AG04450 (cell line): ENCODE data around the gene GGT6. TPM values are rescaled to one million over a fixed set of nuclear protein-coding genes. Genes with fewer than 3 reads are reported as not detected.
A peak's percentile ranks its signal among the peaks of the same experiment; 100 is the strongest.

Experiments used
- CTCF ChIA-PET: fragments of 300-600, 350-600 bp; formaldehyde crosslinking; extraction: SDS; loops from one replicate; lab custom pipeline; 2022; ENCODE audit warnings: antibody characterized with exemption, inconsistent platforms; lab: Charles Lee
- POLR2A ChIA-PET: fragments of 350-600 bp; formaldehyde crosslinking; extraction: SDS; loops from one replicate; lab custom pipeline; 2021; ENCODE audit warnings: antibody characterized with exemption, inconsistent platforms; lab: Yijun Ruan, JAX
- DNase-seq: peaks from one replicate; pipeline ENCODE4 v3.0.0-alpha.2; 2011; ENCODE audit warnings: low read depth, low spot score
- H3K27ac ChIP-seq: one replicate; pipeline ENCODE4 v1.5.1; 2012; ENCODE audit warnings: low read depth, low read length, control low read depth
- H3K27me3 ChIP-seq: one replicate; pipeline ENCODE4 v1.6.0; 2012; ENCODE audit warnings: low read length; ENCODE audit not compliant: control insufficient read depth, insufficient read depth
- H3K4me3 ChIP-seq: 2 replicates; pipeline ENCODE4 v1.5.1; 2011; ENCODE audit warnings: mild to moderate bottlenecking, low read depth, low read length, control low read depth
- H3K9me3 ChIP-seq: 2 replicates; pipeline ENCODE4 v1.5.1; 2012; ENCODE audit warnings: low read length; ENCODE audit not compliant: control insufficient read depth, insufficient read depth
- polyA plus RNA-seq: library from polyadenylated mRNA; depleted of rRNA; stranded (reverse); fragments of >200 nt; gene quantifications from 2 replicates; pipeline ENCODE4 v1.2.3, GENCODE V29; 2011
- TF ChIP-seq, protein P1 (sequence below): IDR thresholded peaks from 2 replicates; pipeline ENCODE4 v1.5.1; 2011; ENCODE audit warnings: low read depth, low read length, control low read depth, inconsistent platforms

The GGT6 gene
- polyA plus RNA-seq, 1 experiment = not detected

DNA sequence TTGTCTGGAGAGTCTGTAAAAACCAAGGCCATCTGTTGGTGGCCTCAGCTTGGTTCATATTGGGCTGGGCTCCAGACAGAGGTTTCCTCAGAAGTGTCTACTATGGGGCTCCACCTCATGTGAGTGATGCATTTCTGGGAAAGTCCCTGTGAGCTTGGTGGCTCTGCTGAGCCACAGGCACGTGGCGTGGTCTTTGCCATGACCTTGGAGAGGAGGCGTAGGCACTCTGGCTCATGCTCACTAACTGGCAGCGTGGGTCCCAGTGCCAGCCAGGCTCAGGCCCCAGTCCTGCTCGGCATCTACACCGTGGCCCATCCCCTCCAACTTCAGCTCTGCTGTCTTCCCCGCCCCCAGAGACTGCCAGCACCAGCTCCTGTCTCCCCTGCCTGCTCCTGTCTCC is 13.3 kb upstream of the GGT6 start:
- no peaks in the 10 kb centered on the region; the same call in 1 of the 2 replicates for H3K9me3 ChIP-seq
- no peak for DNase-seq
- ChIA-PET CTCF (no interaction called here), POLR2A (no interaction called here)
- H3K4me3 ChIP-seq = no peak overlapping the region
- H3K27me3 ChIP-seq = peaks cover 35% of the 10 kb centered on the region
- no peak overlapping the region for H3K27ac ChIP-seq
- TF ChIP-seq, protein P1, sequence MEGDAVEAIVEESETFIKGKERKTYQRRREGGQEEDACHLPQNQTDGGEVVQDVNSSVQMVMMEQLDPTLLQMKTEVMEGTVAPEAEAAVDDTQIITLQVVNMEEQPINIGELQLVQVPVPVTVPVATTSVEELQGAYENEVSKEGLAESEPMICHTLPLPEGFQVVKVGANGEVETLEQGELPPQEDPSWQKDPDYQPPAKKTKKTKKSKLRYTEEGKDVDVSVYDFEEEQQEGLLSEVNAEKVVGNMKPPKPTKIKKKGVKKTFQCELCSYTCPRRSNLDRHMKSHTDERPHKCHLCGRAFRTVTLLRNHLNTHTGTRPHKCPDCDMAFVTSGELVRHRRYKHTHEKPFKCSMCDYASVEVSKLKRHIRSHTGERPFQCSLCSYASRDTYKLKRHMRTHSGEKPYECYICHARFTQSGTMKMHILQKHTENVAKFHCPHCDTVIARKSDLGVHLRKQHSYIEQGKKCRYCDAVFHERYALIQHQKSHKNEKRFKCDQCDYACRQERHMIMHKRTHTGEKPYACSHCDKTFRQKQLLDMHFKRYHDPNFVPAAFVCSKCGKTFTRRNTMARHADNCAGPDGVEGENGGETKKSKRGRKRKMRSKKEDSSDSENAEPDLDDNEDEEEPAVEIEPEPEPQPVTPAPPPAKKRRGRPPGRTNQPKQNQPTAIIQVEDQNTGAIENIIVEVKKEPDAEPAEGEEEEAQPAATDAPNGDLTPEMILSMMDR = no peak

DNA sequence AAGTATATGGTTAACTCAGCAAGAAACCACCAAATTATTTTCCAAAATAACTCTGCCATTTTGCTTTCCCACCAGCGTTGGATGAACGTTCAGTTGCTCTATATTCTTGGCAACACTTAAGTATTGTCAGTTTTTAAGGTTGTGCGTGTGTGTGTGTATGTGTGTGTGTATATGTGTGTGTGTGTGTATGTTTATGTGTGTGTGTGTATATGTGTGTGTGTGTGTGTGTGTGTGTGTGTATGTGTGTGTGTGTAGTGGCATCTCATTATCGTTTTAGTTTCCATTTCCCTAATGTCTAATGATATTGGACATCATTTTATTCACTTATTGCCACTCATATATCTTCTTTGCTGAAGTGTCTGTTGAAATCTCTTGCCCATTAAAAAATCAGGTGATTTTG is 12.7 kb upstream of the GGT6 start:
- Histone ChIP-seq H3K27me3 (peaks cover 35% of the 10 kb centered on the region), H3K9me3 (no peaks in the 10 kb centered on the region; the same call in 1 of the 2 replicates), H3K4me3 (no peak overlapping the region), H3K27ac (no peak overlapping the region)
- POLR2A ChIA-PET = no interaction called here
- TF ChIP-seq, protein P1 = no peak
- CTCF ChIA-PET = no interaction called here
- DNase-seq = no peak

DNA sequence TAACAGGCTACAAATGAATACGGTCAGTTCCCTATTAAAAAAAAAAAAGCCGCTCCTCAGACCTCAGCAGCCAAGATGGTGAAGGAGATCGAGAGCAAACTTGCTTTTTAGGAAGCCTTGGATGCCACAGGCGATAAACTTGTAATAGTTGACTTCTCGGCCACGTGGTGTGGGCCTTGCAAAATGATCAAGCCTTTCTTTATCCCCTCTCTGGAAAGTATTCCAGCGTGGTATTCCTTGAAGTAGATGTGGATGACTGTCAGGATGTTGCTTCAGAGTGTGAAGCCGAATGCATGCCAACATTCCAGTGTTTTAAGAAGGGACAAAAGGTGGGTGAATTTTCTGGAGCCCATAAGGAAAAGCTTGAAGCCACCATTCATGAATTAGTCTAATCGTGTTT is 11.8 kb upstream of the GGT6 start:
- no peaks in the 10 kb centered on the region; the same call in 1 of the 2 replicates for H3K9me3 ChIP-seq
- no peak for DNase-seq
- no peak overlapping the region for H3K4me3 ChIP-seq
- TF ChIP-seq, protein P1 = no peak
- H3K27me3 ChIP-seq = peaks cover 31% of the 10 kb centered on the region
- H3K27ac ChIP-seq = no peak overlapping the region
- POLR2A ChIA-PET = no interaction called here
- CTCF ChIA-PET = no interaction called here

DNA sequence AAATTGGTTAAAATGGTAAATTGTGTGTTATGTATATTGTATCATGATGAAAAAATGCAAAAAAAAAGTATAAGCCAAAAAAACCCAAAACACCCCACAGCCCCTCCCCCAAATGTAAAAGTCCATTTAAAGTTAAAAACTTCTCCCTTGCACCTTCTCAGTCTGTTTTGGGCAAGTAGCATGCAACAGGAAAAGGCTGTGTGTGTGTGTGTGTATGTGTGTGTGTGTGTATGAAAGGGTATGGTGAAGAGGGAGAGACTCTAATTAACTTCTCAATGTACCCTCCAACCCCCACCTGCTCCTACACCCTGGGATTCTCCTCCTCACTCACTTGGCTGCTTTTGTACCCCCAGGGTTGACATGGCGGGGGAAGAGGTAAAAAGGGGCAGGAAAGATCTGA is 9.2 kb upstream of the GGT6 start:
- Histone ChIP-seq H3K4me3 (no peak overlapping the region), H3K9me3 (no peaks in the 10 kb centered on the region; the same call in 1 of the 2 replicates), H3K27ac (no peak overlapping the region), H3K27me3 (peaks cover 9% of the 10 kb centered on the region)
- ChIA-PET CTCF (interaction anchor here (0.6 to 7.0 kb wide), 3 partner anchors 9 to 55 kb away, joined by 3 to 295 read pairs (median 5); partner anchors contain the start of gene GGT6), POLR2A (no interaction called here)
- TF ChIP-seq, protein P1 = no peak
- DNase-seq = no peak

DNA sequence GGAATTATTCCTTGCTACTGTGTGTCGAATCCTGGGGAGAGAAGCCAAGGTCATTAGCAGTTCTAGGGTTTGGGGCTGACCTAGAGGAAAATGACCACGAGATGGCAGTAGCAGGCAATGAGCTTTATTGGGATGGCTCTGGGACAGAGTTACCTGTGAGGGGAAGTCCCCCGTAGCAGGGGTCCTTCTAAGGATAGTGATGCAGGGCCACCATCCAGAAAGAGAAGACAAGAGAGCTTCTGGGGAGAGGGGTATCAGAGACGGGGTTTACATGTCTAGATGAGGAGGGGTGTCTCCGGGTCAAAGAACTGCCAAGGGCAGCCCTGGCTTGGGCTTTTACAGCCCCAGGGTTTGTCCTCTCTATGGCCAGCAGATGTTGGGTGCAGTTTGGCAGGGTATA is 6.4 kb upstream of the GGT6 start:
- DNase-seq = no peak
- POLR2A ChIA-PET = interaction anchor here (1.4 kb wide), 1 partner anchor 11 kb away, joined by 3 read pairs; the partner anchor contains the start of gene MYBBP1A
- Histone ChIP-seq H3K27ac (no peak overlapping the region), H3K27me3 (peaks cover 23% of the 10 kb centered on the region), H3K4me3 (no peak overlapping the region), H3K9me3 (no peaks in the 10 kb centered on the region)
- CTCF ChIA-PET = interaction anchor here (0.6 to 7.0 kb wide), 41 partner anchors 10 to 650 kb away, joined by 3 to 295 read pairs (median 5); partner anchors contain the start of genes MYBBP1A and SMTNL2
- TF ChIP-seq, protein P1 = peak; percentile 88
